ENCODE data around the gene ZNHIT2. TPM values are rescaled to one million over a fixed set of nuclear protein-coding genes. Genes with fewer than 3 reads are reported as not detected.

Gene ZNHIT2
- total RNA-seq, 2 donors from 2014 or later = 32.7 to 37.8 TPM

DNA sequence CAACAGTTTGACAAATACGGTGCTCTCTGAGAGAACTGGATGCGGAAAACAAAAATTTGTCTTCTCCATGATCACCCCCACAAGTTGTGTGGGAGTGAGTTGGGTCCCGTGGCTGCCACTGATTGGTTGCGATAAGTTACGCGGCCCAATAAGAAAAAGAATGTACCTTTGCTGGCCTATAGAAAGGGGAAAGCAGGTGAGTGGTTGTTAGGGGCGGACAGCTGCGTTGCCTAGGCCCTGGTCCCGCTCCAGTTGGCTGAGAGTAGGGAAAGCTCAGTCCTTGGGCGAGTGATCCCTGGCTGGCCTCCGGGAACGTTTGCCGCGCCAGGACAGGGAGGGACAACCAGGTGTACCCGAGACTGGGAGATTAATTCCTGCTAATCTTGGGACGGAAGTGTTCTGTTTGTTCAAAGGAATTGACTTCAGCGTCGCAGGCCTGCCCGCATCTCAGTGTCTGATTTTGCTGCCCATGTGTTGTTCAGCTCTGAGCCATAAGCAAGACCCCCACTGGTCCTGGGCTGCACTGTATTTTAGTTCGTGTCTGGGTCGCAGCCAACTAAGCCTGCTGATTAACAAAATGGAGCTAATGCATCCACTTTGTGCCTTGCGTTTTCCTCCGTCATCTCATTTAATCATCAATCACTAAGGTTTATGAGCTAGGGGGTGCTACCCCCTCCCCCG is 17.6 kb upstream of the ZNHIT2 start:
- Histone ChIP-seq H3K36me3 (peaks cover 14 to 17% of the 10 kb centered on the region in 2 donors), H3K9me3 (no peaks in the 10 kb centered on the region), H3K4me3 (peak overlapping the region; percentile 55 to 64), H3K4me1 (replicated peaks) (peaks cover 7% of the 10 kb centered on the region), H3K27ac (peak overlapping the region; percentile 98), H3K27me3 (replicated peaks; ENCODE audit: insufficient read depth) (no peaks in the 10 kb centered on the region)
- intact Hi-C loops (cut with DNase I) = no loop called here
- peak; percentile 87 for TF ChIP-seq POLR2A (IDR thresholded peaks at IDR 0.05)
- peak; percentile 96 for TF ChIP-seq POLR2AphosphoS5 (IDR thresholded peaks at IDR 0.05)
- TF ChIP-seq, protein P1, sequence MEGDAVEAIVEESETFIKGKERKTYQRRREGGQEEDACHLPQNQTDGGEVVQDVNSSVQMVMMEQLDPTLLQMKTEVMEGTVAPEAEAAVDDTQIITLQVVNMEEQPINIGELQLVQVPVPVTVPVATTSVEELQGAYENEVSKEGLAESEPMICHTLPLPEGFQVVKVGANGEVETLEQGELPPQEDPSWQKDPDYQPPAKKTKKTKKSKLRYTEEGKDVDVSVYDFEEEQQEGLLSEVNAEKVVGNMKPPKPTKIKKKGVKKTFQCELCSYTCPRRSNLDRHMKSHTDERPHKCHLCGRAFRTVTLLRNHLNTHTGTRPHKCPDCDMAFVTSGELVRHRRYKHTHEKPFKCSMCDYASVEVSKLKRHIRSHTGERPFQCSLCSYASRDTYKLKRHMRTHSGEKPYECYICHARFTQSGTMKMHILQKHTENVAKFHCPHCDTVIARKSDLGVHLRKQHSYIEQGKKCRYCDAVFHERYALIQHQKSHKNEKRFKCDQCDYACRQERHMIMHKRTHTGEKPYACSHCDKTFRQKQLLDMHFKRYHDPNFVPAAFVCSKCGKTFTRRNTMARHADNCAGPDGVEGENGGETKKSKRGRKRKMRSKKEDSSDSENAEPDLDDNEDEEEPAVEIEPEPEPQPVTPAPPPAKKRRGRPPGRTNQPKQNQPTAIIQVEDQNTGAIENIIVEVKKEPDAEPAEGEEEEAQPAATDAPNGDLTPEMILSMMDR (IDR thresholded peaks at IDR 0.05) = no peak
- under 1% methylated on average over 24 of the region's 24 CpGs for WGBS
- DNase-seq (ENCODE audit: low spot score) = peak; percentile 98

GRCh38 chr11:65134240-65134951 is 16.9 kb upstream of the ZNHIT2 start, which contains the start of gene SYVN1:
TSS of gene SYVN1 (minus strand) at chr11:65134519. CDS start at chr11:65133601, 918 bp downstream.
- DNase-seq (ENCODE audit: low spot score) = peak; percentile 87
- Histone ChIP-seq H3K4me1 (replicated peaks) (peaks cover 7% of the 10 kb centered on the region), H3K36me3 (peaks cover 21 to 24% of the 10 kb centered on the region in 2 donors), H3K27ac (peak within 1 kb of the TSS; percentile 98), H3K9me3 (no peaks in the 10 kb centered on the region), H3K4me3 (peak within 1 kb of the TSS; percentile 55 to 64), H3K27me3 (replicated peaks; ENCODE audit: insufficient read depth) (no peaks in the 10 kb centered on the region)
- TF ChIP-seq, protein P1 (IDR thresholded peaks at IDR 0.05) = peak in 1 of 4 experiments; percentile 25
- peak; percentile 94 for TF ChIP-seq POLR2AphosphoS5 (IDR thresholded peaks at IDR 0.05)
- TF ChIP-seq POLR2A (IDR thresholded peaks at IDR 0.05) = peak; percentile 95
- intact Hi-C loops (cut with DNase I) = no loop called here
- WGBS = under 1% methylated on average over 56 of the region's 60 CpGs

GRCh38 chr11:65133724-65134123 is 16.2 kb upstream of the ZNHIT2 start:
- Histone ChIP-seq H3K27me3 (replicated peaks; ENCODE audit: insufficient read depth) (no peaks in the 10 kb centered on the region), H3K27ac (peak overlapping the region; percentile 98), H3K4me1 (replicated peaks) (peaks cover 7% of the 10 kb centered on the region), H3K4me3 (peak overlapping the region; percentile 55 to 64), H3K36me3 (peaks cover 21 to 28% of the 10 kb centered on the region in 2 donors), H3K9me3 (no peaks in the 10 kb centered on the region)
- TF ChIP-seq POLR2AphosphoS5 (IDR thresholded peaks at IDR 0.05) = no peak
- no peak for TF ChIP-seq POLR2A (IDR thresholded peaks at IDR 0.05)
- TF ChIP-seq, protein P1 (IDR thresholded peaks at IDR 0.05) = no peak
- intact Hi-C loops (cut with DNase I) = no loop called here
- no peak for DNase-seq (ENCODE audit: low spot score)
- WGBS = under 1% methylated on average over 20 of the region's 20 CpGs

- peaks cover 7% of the 10 kb centered on the region for H3K4me1 ChIP-seq (replicated peaks)
- peak; percentile 30 for TF ChIP-seq POLR2A (IDR thresholded peaks at IDR 0.05)
- TF ChIP-seq, protein P1 (IDR thresholded peaks at IDR 0.05) = no peak
- 34% methylated on average over 18 of the region's 18 CpGs for WGBS
- peaks cover 21 to 28% of the 10 kb centered on the region in 2 donors for H3K36me3 ChIP-seq
- no peaks in the 10 kb centered on the region for H3K9me3 ChIP-seq
- H3K27ac ChIP-seq = peak overlapping the region; percentile 98
- DNase-seq (ENCODE audit: low spot score) = no peak
- no peaks in the 10 kb centered on the region for H3K27me3 ChIP-seq (replicated peaks; ENCODE audit: insufficient read depth)
- H3K4me3 ChIP-seq = peak overlapping the region; percentile 55 to 64
- intact Hi-C loops (cut with DNase I) = no loop called here
These were observed 15.6 kb upstream of the ZNHIT2 start for GRCh38 chr11:65132988-65133700.
